ENCODE results near the gene DUSP5. TPM values are rescaled to one million over a fixed set of nuclear protein-coding genes. Genes with fewer than 3 reads are reported as not detected.

Gene DUSP5
- total and polyA plus RNA-seq, 2 of the 8 experiments (the other 6 are each of a cell fraction or from before 2014, with no cell fraction given) = 13.6 to 30.3 TPM

- TF ChIP-seq EGR1 (IDR thresholded peaks at IDR 0.05; ENCODE audit: borderline replicate concordance, low read depth, low read length) (no peak), RNF2 (IDR thresholded peaks at IDR 0.05; ENCODE audit: borderline replicate concordance, low read depth, low read length, missing control alignments, poor library complexity, severe bottlenecking) (no peak), SP1 (IDR thresholded peaks at IDR 0.05; ENCODE audit: low read depth, low read length) (no peak), CBX5 (IDR thresholded peaks at IDR 0.05; ENCODE audit: low read depth, low read length) (no peak), POLR2A (IDR thresholded peaks at IDR 0.05; ENCODE audit: control extremely low read depth in 1 of 2, low read depth in 2 of 2, low read length in 2 of 2) (no peak), SUZ12 (IDR thresholded peaks at IDR 0.05; ENCODE audit: low read length) (no peak), RBBP5 (IDR thresholded peaks at IDR 0.05; ENCODE audit: borderline replicate concordance, low read depth, low read length) (no peak)
Observed at GRCh38 chr10:110460111-110460809, 37.4 kb upstream of the DUSP5 start (continued).
